Endothelial cell of umbilical vein (primary cell): ENCODE results near the gene CNKSR3. TPM values are rescaled to one million over a fixed set of nuclear protein-coding genes. Genes with fewer than 3 reads are reported as not detected.

Experiments
- BruUV-seq: library from RNA; stranded (reverse); fragments of 400-500 nt; replicated peaks from 2 replicates; lab custom pipeline; 2021; lab: Mats Ljungman, UMichigan
- CTCF ChIA-PET: fragments of 300-600, 350-600 bp; sonication (Branson Sonifier 250); formaldehyde crosslinking; loops from one replicate; lab custom pipeline; 2021; ENCODE audit warnings: antibody characterized with exemption, inconsistent platforms; lab: Charles Lee
- POLR2A ChIA-PET: fragments of 300-600, 350-600 bp; sonication (Branson Sonifier 250); formaldehyde crosslinking; loops from one replicate; lab custom pipeline; 2021; ENCODE audit warnings: antibody characterized with exemption, inconsistent platforms; lab: Charles Lee
- DNase-seq: peaks from one replicate; pipeline ENCODE4 v3.0.0-alpha.2; 2011; ENCODE audit warnings: low read depth, low spot score
- FAIRE-seq: peaks from 2 replicates; lab custom pipeline; 2011; peaks lifted over from hg19 to GRCh38; lab: Jason Lieb, UNC
- H2AFZ ChIP-seq: 2 replicates; pipeline ENCODE4 v1.6.0; 2012; ENCODE audit warnings: low read depth, low read length, control low read depth, inconsistent platforms
- H3K27ac ChIP-seq: 2 replicates; pipeline ENCODE4 v1.5.1; 2011; ENCODE audit warnings: low read depth, mild to moderate bottlenecking, control low read depth, low read length, moderate library complexity; ENCODE audit not compliant: insufficient read depth
- H3K27me3 ChIP-seq, 2 experiments: 2 replicates each; pipeline versions ENCODE4 v1.6.0 to v1.6.1; 2011; ENCODE audit warnings: low read length in 2 of 2, mixed read lengths in 1 of 2; ENCODE audit not compliant: control insufficient read depth in 2 of 2, insufficient read depth in 2 of 2
- H3K36me3 ChIP-seq, 2 experiments: 2 replicates in 1 of 2; 3 replicates in 1 of 2; pipeline ENCODE4 v1.5.1; 2011; ENCODE audit warnings: low read length in 2 of 2, mild to moderate bottlenecking in 1 of 2, moderate library complexity in 1 of 2; ENCODE audit not compliant: control insufficient read depth in 2 of 2, insufficient read depth in 2 of 2; ENCODE audit errors: extremely low read depth in 1 of 2
- H3K4me1 ChIP-seq: 3 replicates; pipeline ENCODE4 v1.5.1; 2011; ENCODE audit warnings: mild to moderate bottlenecking, low read length; ENCODE audit not compliant: control insufficient read depth, insufficient read depth; ENCODE audit errors: extremely low read depth
- H3K4me2 ChIP-seq: 2 replicates; pipeline ENCODE4 v1.6.1; 2011; ENCODE audit warnings: low read length, control low read depth, mixed read lengths; ENCODE audit not compliant: insufficient read depth
- H3K4me3 ChIP-seq, 3 experiments: fragments of 200-600 bp in 1 of 3; sonication (generic), shearing (Covaris generic) in 1 of 3; replicated peaks in 1 of 3; 2 replicates each; pipeline ENCODE4 v1.5.1; 2011 to 2016; ENCODE audit warnings: control low read depth in 3 of 3, low read length in 3 of 3, mild to moderate bottlenecking in 2 of 3, inconsistent platforms in 1 of 3, low read depth in 1 of 3, moderate library complexity in 1 of 3; ENCODE audit not compliant: insufficient read depth in 1 of 3
- H3K79me2 ChIP-seq: 2 replicates; pipeline ENCODE4 v1.6.0; 2012; ENCODE audit warnings: low read length, inconsistent platforms; ENCODE audit not compliant: control insufficient read depth, insufficient read depth
- H3K9ac ChIP-seq: replicated peaks from 2 replicates; pipeline ENCODE3; 2011; ENCODE audit warnings: low read length, control low read depth; ENCODE audit not compliant: insufficient read depth; ENCODE audit errors: extremely low read depth
- H3K9me1 ChIP-seq: replicated peaks from 3 replicates; pipeline ENCODE4 v1.6.0; 2011; ENCODE audit warnings: mild to moderate bottlenecking, low read length; ENCODE audit not compliant: control insufficient read depth, insufficient read depth; ENCODE audit errors: extremely low read depth
- H3K9me3 ChIP-seq: replicated peaks from 2 replicates; pipeline ENCODE4 v1.5.1; 2012; ENCODE audit warnings: low read length, inconsistent platforms; ENCODE audit not compliant: control insufficient read depth, insufficient read depth
- H4K20me1 ChIP-seq: replicated peaks from 2 replicates; pipeline ENCODE3; 2011; ENCODE audit warnings: mild to moderate bottlenecking, low read length; ENCODE audit not compliant: control insufficient read depth, insufficient read depth; ENCODE audit errors: extremely low read depth
- EZH2 ChIP-seq: IDR thresholded peaks from 2 replicates; pipeline ENCODE4 v1.6.1; 2012; ENCODE audit warnings: borderline replicate concordance, low read depth, mild to moderate bottlenecking, moderate library complexity, low read length, inconsistent platforms; ENCODE audit not compliant: severe bottlenecking
- FOS ChIP-seq: IDR thresholded peaks from 2 replicates; pipeline ENCODE4 v1.6.1; 2011; ENCODE audit warnings: mild to moderate bottlenecking, low read length, moderate library complexity, borderline replicate concordance; ENCODE audit not compliant: insufficient read depth
- GATA2 ChIP-seq: IDR thresholded peaks from 2 replicates; pipeline ENCODE4 v1.7.0; 2011; ENCODE audit warnings: low read depth, mild to moderate bottlenecking, moderate library complexity, mixed read lengths, low read length; ENCODE audit not compliant: insufficient read length, insufficient read depth
- JUN ChIP-seq: IDR thresholded peaks from 2 replicates; pipeline ENCODE4 v1.6.1; 2011; ENCODE audit warnings: borderline replicate concordance, low read depth; ENCODE audit not compliant: insufficient read length, insufficient read depth
- MAX ChIP-seq: IDR thresholded peaks from 2 replicates; pipeline ENCODE4 v1.6.1; 2011; ENCODE audit not compliant: insufficient read depth, insufficient read length
- MYC ChIP-seq: IDR thresholded peaks from one replicate; pipeline ENCODE4 v1.6.1; 2011; ENCODE audit warnings: mild to moderate bottlenecking, low read depth, low read length
- POLR2A ChIP-seq: IDR thresholded peaks from 2 replicates; pipeline ENCODE4 v1.6.1; 2012; ENCODE audit warnings: low read depth, mild to moderate bottlenecking, control low read depth, low read length
- POLR2AphosphoS5 ChIP-seq: IDR thresholded peaks from 2 replicates; pipeline ENCODE4 v1.6.1; 2012; ENCODE audit warnings: low read depth, mild to moderate bottlenecking, control low read depth, low read length, moderate library complexity; ENCODE audit not compliant: insufficient read depth
- dilution Hi-C: fragments of 300-500 bp; cut with MboI; formaldehyde crosslinking; loops from one replicate; pipeline ENCODE4 v1.15.0; 2019; ENCODE audit warnings: low sequenced_read_pairs; ENCODE audit not compliant: extremely low pct_ligation_motif_present
- intact Hi-C: fragments of 100-400 bp; cut with micrococcal nuclease; formaldehyde crosslinking; loops from one replicate; pipeline ENCODE4 v1.10.0; 2022
- polyA plus RNA-seq, 4 experiments: library from polyadenylated mRNA; depleted of rRNA in 3 of 4; stranded (reverse) in 3 of 4; unstranded in 1 of 4; fragments of >200 nt; gene quantifications; 2 replicates each; pipeline versions ENCODE4 v1.2.1 to v1.2.3, GENCODE V29; 2011 to 2012; ENCODE audit warnings: missing spikeins in 1 of 4
- total RNA-seq: library from RNA; stranded (reverse); gene quantifications from 2 replicates; pipeline ENCODE4 v1.2.3, GENCODE V29; 2021

Gene CNKSR3
- total and polyA plus RNA-seq, 2 donors (not counting 3 experiments of a cell fraction or from before 2014, with no cell fraction given): 2.3 to 15.6 TPM

DNA sequence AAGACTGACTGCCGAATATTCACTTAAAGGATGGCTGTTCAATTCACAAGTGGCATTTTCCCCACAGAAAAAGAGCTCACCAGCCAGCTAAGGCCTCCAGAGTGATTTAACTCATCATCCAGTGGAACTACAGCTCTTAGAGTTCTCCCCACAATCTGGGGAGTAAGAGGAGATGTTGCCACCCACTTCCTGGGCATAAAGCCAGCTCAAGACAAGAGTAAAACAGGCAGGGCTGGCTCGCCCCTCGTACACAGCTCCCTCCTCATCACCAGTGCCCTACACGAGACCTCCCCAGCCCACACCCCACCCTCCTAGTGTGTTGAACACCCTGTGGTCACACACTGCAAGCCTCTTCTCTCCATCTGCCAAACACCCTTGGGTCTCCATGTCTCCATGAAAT, 106.7 kb downstream of the CNKSR3 start:
- TF ChIP-seq POLR2AphosphoS5 (no peak), JUN (no peak), MYC (no peak), GATA2 (no peak), FOS (no peak), MAX (no peak), POLR2A (no peak), EZH2 (no peak)
- ChIA-PET CTCF (interaction anchor here (0.8 to 1.6 kb wide), 2 partner anchors 16 to 249 kb away, joined by 3 to 4 read pairs; no protein-coding TSS in a partner anchor), POLR2A (interaction anchor here (0.5 to 1.2 kb wide), 2 partner anchors 107 to 315 kb away, joined by 3 to 4 read pairs; partner anchors contain the start of gene CNKSR3)
- Histone ChIP-seq H2AFZ (no peak overlapping the region), H3K79me2 (no peaks in the 10 kb centered on the region), H3K4me2 (no peak overlapping the region), H3K27ac (no peak overlapping the region), H3K9ac (no peak overlapping the region), H3K4me1 (peaks cover 15% of the 10 kb centered on the region), H4K20me1 (no peaks in the 10 kb centered on the region), H3K9me3 (no peaks in the 10 kb centered on the region), H3K9me1 (no peaks in the 10 kb centered on the region), H3K27me3 (no peaks in the 10 kb centered on the region), H3K4me3 (no peak overlapping the region), H3K36me3 (peaks cover 0 to 2% of the 10 kb centered on the region in 2 experiments)
- dilution Hi-C loops (no loop called here), intact Hi-C loops (no loop called here)
- DNase-seq: no peak
- FAIRE-seq: no peak
- BruUV-seq: no TSS peak
